MCF 10A (cell line): ENCODE measurements around the gene HMGCS1. TPM values are rescaled to one million over a fixed set of nuclear protein-coding genes. Genes with fewer than 3 reads are reported as not detected.
"Not testable (repeated sequence)": the region's sequence is repeated elsewhere in the genome, so short reads cannot be mapped to it uniquely, and the experiment has no call there.

ENCODE experiments used
- BruUV-seq: library from RNA; stranded (reverse); fragments of 400-500 nt; replicated peaks from 2 replicates; lab custom pipeline; 2021; lab: Mats Ljungman, UMichigan
- CTCF ChIA-PET: fragments of 300-600 bp; sonication (Branson Sonifier 250); formaldehyde crosslinking; extraction: SDS; loops from one replicate; lab custom pipeline; 2021; ENCODE audit warnings: antibody characterized with exemption, inconsistent platforms; lab: Yijun Ruan, JAX
- POLR2A ChIA-PET: fragments of 300-600, 350-650 bp; sonication (Branson Sonifier 250); formaldehyde crosslinking; extraction: SDS; loops from one replicate; lab custom pipeline; 2020; ENCODE audit warnings: antibody characterized with exemption, inconsistent platforms; lab: Yijun Ruan, JAX
- DNase-seq: peaks from one replicate; pipeline ENCODE4 v3.0.0-alpha.2; 2018; ENCODE audit not compliant: unreplicated experiment
- H3K27ac Mint-ChIP-seq: one replicate; pipeline ENCODE4 v1.8.0; 2022; ENCODE audit warnings: mild to moderate bottlenecking, low read depth, mixed read lengths; ENCODE audit not compliant: unreplicated experiment
- H3K27me3 Mint-ChIP-seq: one replicate; pipeline ENCODE4 v1.8.0; 2022; ENCODE audit warnings: mixed read lengths; ENCODE audit not compliant: insufficient read depth, unreplicated experiment
- H3K36me3 Mint-ChIP-seq: one replicate; pipeline ENCODE4 v1.8.0; 2022; ENCODE audit warnings: mild to moderate bottlenecking, moderate library complexity, mixed read lengths; ENCODE audit not compliant: insufficient read depth, unreplicated experiment
- H3K4me1 Mint-ChIP-seq: one replicate; pipeline ENCODE4 v1.8.0; 2022; ENCODE audit warnings: mixed read lengths; ENCODE audit not compliant: insufficient read depth, unreplicated experiment
- H3K4me3 Mint-ChIP-seq: one replicate; pipeline ENCODE4 v1.8.0; 2022; ENCODE audit warnings: mild to moderate bottlenecking, moderate library complexity, mixed read lengths; ENCODE audit not compliant: unreplicated experiment
- H3K9me3 Mint-ChIP-seq: one replicate; pipeline ENCODE4 v1.8.0; 2022; ENCODE audit warnings: mixed read lengths; ENCODE audit not compliant: unreplicated experiment
- CTCF ChIP-seq: fragments of 200-600 bp; IDR thresholded peaks from one replicate; pipeline ENCODE4 v1.8.0; 2022; ENCODE audit warnings: antibody characterized with exemption, mild to moderate bottlenecking; ENCODE audit not compliant: unreplicated experiment
- intact Hi-C: fragments of 100-400 bp; cut with micrococcal nuclease; formaldehyde crosslinking; loops from 2 replicates; pipeline ENCODE4 v1.14.1; 2022
- total RNA-seq: library from RNA; stranded (reverse); gene quantifications from 2 replicates; pipeline ENCODE4 v1.2.3, GENCODE V29; 2022

The HMGCS1 gene
- total RNA-seq, 1 experiment from 2014 or later: 36.2 TPM

- Mint-ChIP-seq H3K27me3 (no peaks in the 10 kb centered on the region), H3K27ac (no peak overlapping the region), H3K4me1 (no peaks in the 10 kb centered on the region), H3K4me3 (no peak overlapping the region), H3K36me3 (no peaks in the 10 kb centered on the region), H3K9me3 (no peaks in the 10 kb centered on the region)
- ChIA-PET POLR2A (interaction anchor here (0.5 to 1.1 kb wide), 2 partner anchors 9 to 19 kb away, joined by 3 read pairs; no protein-coding TSS in a partner anchor), CTCF (interaction anchor here (0.6 kb wide), 1 partner anchor 168 kb away, joined by 3 read pairs; no protein-coding TSS in a partner anchor)
- intact Hi-C loops: no loop called here
- no peak for TF ChIP-seq CTCF
- no peak for DNase-seq
- no TSS peak for BruUV-seq
Observed at GRCh38 chr5:43274435-43275114, 38.6 kb downstream of the HMGCS1 start.

GRCh38 chr5:43273552-43273951 is 39.7 kb downstream of the HMGCS1 start:
- no peak overlapping the region for H3K27ac Mint-ChIP-seq
- no peaks in the 10 kb centered on the region for H3K9me3 Mint-ChIP-seq
- H3K27me3 Mint-ChIP-seq: no peaks in the 10 kb centered on the region
- intact Hi-C loops: no loop called here
- ChIA-PET CTCF (interaction anchor here (0.5 to 0.6 kb wide), 2 partner anchors 101 to 169 kb away, joined by 4 to 5 read pairs; no protein-coding TSS in a partner anchor), POLR2A (no interaction called here)
- no peak for TF ChIP-seq CTCF
- no peak for DNase-seq
- no peaks in the 10 kb centered on the region for H3K4me1 Mint-ChIP-seq
- no peak overlapping the region for H3K4me3 Mint-ChIP-seq
- BruUV-seq: no TSS peak
- H3K36me3 Mint-ChIP-seq: no peaks in the 10 kb centered on the region

- Mint-ChIP-seq H3K36me3 (no peaks in the 10 kb centered on the region), H3K9me3 (peaks cover 6% of the 10 kb centered on the region), H3K4me3 (no peak overlapping the region), H3K27me3 (peaks cover 17% of the 10 kb centered on the region), H3K27ac (no peak overlapping the region), H3K4me1 (no peaks in the 10 kb centered on the region)
- intact Hi-C loops: no loop called here
- DNase-seq: no peak
- ChIA-PET POLR2A (no interaction called here), CTCF (interaction anchor here (0.6 to 0.9 kb wide), 3 partner anchors 9 to 337 kb away, joined by 3 to 7 read pairs (median 3); no protein-coding TSS in a partner anchor)
- BruUV-seq: no TSS peak
- TF ChIP-seq CTCF: no peak
Observed at GRCh38 chr5:43270645-43271044, 42.6 kb downstream of the HMGCS1 start.

GRCh38 chr5:43268188-43268820 is 44.9 kb downstream of the HMGCS1 start:
- Mint-ChIP-seq H3K4me1 (no peaks in the 10 kb centered on the region), H3K27me3 (peaks cover 40% of the 10 kb centered on the region), H3K36me3 (no peaks in the 10 kb centered on the region), H3K27ac (no peak overlapping the region), H3K4me3 (no peak overlapping the region), H3K9me3 (peaks cover 6% of the 10 kb centered on the region)
- no peak for TF ChIP-seq CTCF
- DNase-seq: no peak
- CTCF ChIA-PET: interaction anchor here (0.6 kb wide), 1 partner anchor 37 kb away, joined by 4 read pairs; no protein-coding TSS in a partner anchor
- no TSS peak for BruUV-seq
- intact Hi-C loops: no loop called here
- POLR2A ChIA-PET: no interaction called here

- H3K4me1 Mint-ChIP-seq, H3K36me3 Mint-ChIP-seq, BruUV-seq, intact Hi-C loops, H3K4me3 Mint-ChIP-seq, POLR2A ChIA-PET, H3K27ac Mint-ChIP-seq, H3K9me3 Mint-ChIP-seq, DNase-seq: not testable (repeated sequence)
- CTCF ChIA-PET: interaction anchor here (0.6 to 1.2 kb wide), 2 partner anchors 8 to 43 kb away, joined by 3 read pairs; no protein-coding TSS in a partner anchor
- H3K27me3 Mint-ChIP-seq: peaks cover 58% of the 10 kb centered on the region
Observed at GRCh38 chr5:43262269-43262668, 50.9 kb downstream of the HMGCS1 start.
